ENCODE results near the gene TBC1D1.
"Not testable (repeated sequence)": the region's sequence is repeated elsewhere in the genome, so short reads cannot be mapped to it uniquely, and the experiment has no call there.

Gene TBC1D1

DNA sequence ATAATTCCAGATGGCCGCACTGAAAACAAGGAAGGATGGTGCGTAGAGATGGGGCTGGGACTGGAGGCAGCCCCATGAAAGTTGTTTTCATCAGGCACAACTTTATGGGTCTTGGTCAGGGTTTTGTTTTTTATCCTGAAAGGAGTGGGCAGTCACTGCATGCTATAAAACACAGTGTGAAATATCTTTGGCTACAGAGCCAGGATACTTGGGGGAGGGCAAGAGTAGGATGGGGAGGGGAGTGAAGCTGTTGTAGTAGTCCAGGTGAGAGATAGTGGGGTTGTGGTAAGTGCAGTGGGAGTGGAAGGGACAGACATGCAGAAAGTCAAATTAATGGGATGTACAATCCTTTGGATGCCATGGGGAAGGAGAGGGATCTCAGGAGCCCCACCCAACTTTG lies 125.8 kb downstream of the TBC1D1 start:
- H3K27me3 ChIP-seq (ENCODE audit: low read depth): no peaks in the 10 kb centered on the region
- no peak overlapping the region for H3K4me3 ChIP-seq
- H3K4me1 ChIP-seq: no peaks in the 10 kb centered on the region
- peaks cover 21% of the 10 kb centered on the region for H3K36me3 ChIP-seq (replicated peaks)
- no peak for DNase-seq (ENCODE audit: low spot score in 2 of 2)
- in situ Hi-C loops (cut with MboI; ENCODE audit: low sequenced_read_pairs): no loop called here
- no peaks in the 10 kb centered on the region for H3K9me3 ChIP-seq

- Histone ChIP-seq H3K4me3 (no peak overlapping the region), H3K36me3 (replicated peaks) (peaks cover 25% of the 10 kb centered on the region), H3K27me3 (ENCODE audit: low read depth) (no peaks in the 10 kb centered on the region), H3K9me3 (no peaks in the 10 kb centered on the region), H3K4me1 (no peaks in the 10 kb centered on the region)
- DNase-seq (ENCODE audit: low spot score in 2 of 2): no peak
- in situ Hi-C loops (cut with MboI; ENCODE audit: low sequenced_read_pairs): no loop called here
Observed at GRCh38 chr4:38017609-38018008, 126.7 kb downstream of the TBC1D1 start.

- H3K4me3 ChIP-seq: no peak overlapping the region
- H3K36me3 ChIP-seq (replicated peaks): peaks cover 22% of the 10 kb centered on the region
- no peaks in the 10 kb centered on the region for H3K4me1 ChIP-seq
- in situ Hi-C loops (cut with MboI; ENCODE audit: low sequenced_read_pairs): no loop called here
- H3K9me3 ChIP-seq: no peaks in the 10 kb centered on the region
- no peaks in the 10 kb centered on the region for H3K27me3 ChIP-seq (ENCODE audit: low read depth)
- no peak for DNase-seq (ENCODE audit: low spot score in 2 of 2)
Observed at GRCh38 chr4:38020386-38020785, 129.5 kb downstream of the TBC1D1 start.

- DNase-seq (ENCODE audit: low spot score in 2 of 2); H3K27me3 ChIP-seq (ENCODE audit: low read depth); in situ Hi-C loops (cut with MboI; ENCODE audit: low sequenced_read_pairs); H3K4me1 ChIP-seq; H3K9me3 ChIP-seq; H3K4me3 ChIP-seq: not testable (repeated sequence)
- H3K36me3 ChIP-seq (replicated peaks): peaks cover 21% of the 10 kb centered on the region
Observed at GRCh38 chr4:38020961-38021360, 130.1 kb downstream of the TBC1D1 start.

GRCh38 chr4:38021751-38022150 lies 130.9 kb downstream of the TBC1D1 start:
- Histone ChIP-seq H3K36me3 (replicated peaks) (peaks cover 19% of the 10 kb centered on the region), H3K4me3 (no peak overlapping the region), H3K9me3 (no peaks in the 10 kb centered on the region), H3K27me3 (ENCODE audit: low read depth) (no peaks in the 10 kb centered on the region), H3K4me1 (no peaks in the 10 kb centered on the region)
- in situ Hi-C loops (cut with MboI; ENCODE audit: low sequenced_read_pairs): no loop called here
- no peak for DNase-seq (ENCODE audit: low spot score in 2 of 2)

DNA sequence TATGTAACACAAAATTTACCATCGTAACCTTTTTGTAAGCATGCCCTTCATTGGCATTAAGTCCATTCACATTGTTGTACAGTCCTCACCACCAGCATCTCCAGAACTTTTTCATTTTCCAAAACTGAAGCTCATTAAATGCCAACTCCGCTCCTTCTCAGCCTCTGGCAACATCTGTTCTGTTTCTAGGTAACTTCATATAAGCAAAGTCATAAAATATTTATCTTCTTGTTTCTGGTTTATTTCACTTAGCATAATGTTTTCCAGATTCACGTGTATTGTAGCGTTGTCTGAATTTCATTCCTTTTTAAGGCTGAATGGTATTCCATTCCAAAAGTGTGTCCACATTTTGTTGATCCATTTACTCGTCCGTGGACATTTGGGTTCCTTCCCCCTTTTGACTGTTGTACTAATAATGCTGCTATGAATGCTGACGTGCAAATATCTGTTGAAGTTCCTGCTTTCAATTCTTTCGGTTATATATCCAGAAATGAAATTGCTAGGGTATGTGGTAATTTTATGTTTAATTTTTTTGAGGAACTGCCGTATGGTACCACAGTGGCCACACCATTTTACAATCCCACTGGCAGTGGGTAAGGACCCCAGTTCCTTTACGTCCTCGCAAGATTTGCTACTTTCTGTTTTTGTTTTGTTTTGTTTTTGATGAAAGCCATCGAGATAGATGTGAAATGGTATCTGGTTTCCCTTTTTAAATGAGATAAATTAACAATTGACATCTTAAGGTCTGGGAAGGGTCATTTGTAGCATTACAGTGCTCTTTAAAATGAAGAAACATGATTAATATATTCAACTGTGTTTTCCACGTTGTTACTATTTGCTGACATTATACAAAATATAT lies 132.7 kb downstream of the TBC1D1 start:
- DNase-seq (ENCODE audit: low spot score in 2 of 2): no peak
- Histone ChIP-seq H3K36me3 (replicated peaks) (peaks cover 30% of the 10 kb centered on the region), H3K4me3 (no peak overlapping the region), H3K27me3 (ENCODE audit: low read depth) (no peaks in the 10 kb centered on the region), H3K4me1 (no peaks in the 10 kb centered on the region), H3K9me3 (no peaks in the 10 kb centered on the region)
- in situ Hi-C loops (cut with MboI; ENCODE audit: low sequenced_read_pairs): no loop called here

DNA sequence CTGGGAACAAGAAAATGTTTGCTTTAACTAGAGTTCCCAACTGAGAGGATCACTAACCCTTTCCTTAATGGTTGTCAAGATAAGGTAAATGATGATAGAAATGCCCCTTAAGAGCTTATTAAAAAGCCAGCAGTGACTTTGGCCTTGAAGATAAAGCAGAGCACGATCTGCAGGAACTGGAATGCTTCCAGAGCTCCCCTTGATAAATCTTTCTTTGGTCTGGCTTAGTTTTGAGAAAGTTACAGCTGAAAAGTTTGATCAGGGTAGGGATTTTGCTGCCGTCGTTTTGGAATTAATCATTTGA lies 133.3 kb downstream of the TBC1D1 start:
- no peaks in the 10 kb centered on the region for H3K4me1 ChIP-seq
- H3K27me3 ChIP-seq (ENCODE audit: low read depth): no peaks in the 10 kb centered on the region
- no peak overlapping the region for H3K4me3 ChIP-seq
- DNase-seq (ENCODE audit: low spot score in 2 of 2): no peak
- in situ Hi-C loops (cut with MboI; ENCODE audit: low sequenced_read_pairs): no loop called here
- H3K9me3 ChIP-seq: no peaks in the 10 kb centered on the region
- peaks cover 34% of the 10 kb centered on the region for H3K36me3 ChIP-seq (replicated peaks)

DNA sequence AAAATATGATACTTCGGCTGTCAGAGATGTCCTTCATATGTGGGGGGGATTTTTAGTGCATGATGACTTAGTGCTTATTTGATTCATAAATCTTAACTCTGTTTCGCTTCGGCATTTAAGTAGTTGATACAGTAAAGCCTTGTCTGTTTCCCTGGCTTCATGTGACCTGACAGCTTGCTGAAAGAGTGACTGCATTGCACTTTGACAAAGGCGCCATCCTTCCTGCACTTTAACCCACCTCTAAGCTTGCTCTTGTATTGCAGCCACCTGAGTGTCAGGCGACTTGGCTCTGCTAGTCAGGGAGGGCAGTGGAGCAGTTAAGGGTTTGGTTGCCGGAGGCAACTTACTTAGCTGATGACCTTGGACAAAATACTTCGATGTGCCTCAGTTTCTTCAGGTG lies 134.8 kb downstream of the TBC1D1 start:
- no peak for DNase-seq (ENCODE audit: low spot score in 2 of 2)
- H3K4me3 ChIP-seq: no peak overlapping the region
- H3K36me3 ChIP-seq (replicated peaks): peaks cover 29% of the 10 kb centered on the region
- H3K9me3 ChIP-seq: no peaks in the 10 kb centered on the region
- no peaks in the 10 kb centered on the region for H3K4me1 ChIP-seq
- in situ Hi-C loops (cut with MboI; ENCODE audit: low sequenced_read_pairs): loop anchor here (25.0 kb wide), 1 partner anchor 413 kb away; no protein-coding TSS in a partner anchor
- no peaks in the 10 kb centered on the region for H3K27me3 ChIP-seq (ENCODE audit: low read depth)

- H3K27me3 ChIP-seq (ENCODE audit: low read depth): no peaks in the 10 kb centered on the region
- peaks cover 27% of the 10 kb centered on the region for H3K36me3 ChIP-seq (replicated peaks)
- no peaks in the 10 kb centered on the region for H3K9me3 ChIP-seq
- DNase-seq (ENCODE audit: low spot score in 2 of 2): no peak
- H3K4me3 ChIP-seq: no peak overlapping the region
- H3K4me1 ChIP-seq: no peaks in the 10 kb centered on the region
- in situ Hi-C loops (cut with MboI; ENCODE audit: low sequenced_read_pairs): loop anchor here (25.0 kb wide), 1 partner anchor 414 kb away; no protein-coding TSS in a partner anchor
Observed at GRCh38 chr4:38026158-38026740, 135.4 kb downstream of the TBC1D1 start.

- no peaks in the 10 kb centered on the region for H3K4me1 ChIP-seq
- DNase-seq (ENCODE audit: low spot score in 2 of 2): no peak
- in situ Hi-C loops (cut with MboI; ENCODE audit: low sequenced_read_pairs): loop anchor here (10.0 to 25.0 kb wide), 2 partner anchors 225 to 418 kb away; no protein-coding TSS in a partner anchor
- H3K9me3 ChIP-seq: no peaks in the 10 kb centered on the region
- H3K36me3 ChIP-seq (replicated peaks): peaks cover 20% of the 10 kb centered on the region
- no peak overlapping the region for H3K4me3 ChIP-seq
- no peaks in the 10 kb centered on the region for H3K27me3 ChIP-seq (ENCODE audit: low read depth)
Observed at GRCh38 chr4:38030023-38030422, 139.1 kb downstream of the TBC1D1 start.

GRCh38 chr4:38034986-38035882 lies 144.3 kb downstream of the TBC1D1 start:
- Histone ChIP-seq H3K4me3 (no peak overlapping the region), H3K4me1 (peaks cover 7% of the 10 kb centered on the region), H3K9me3 (no peaks in the 10 kb centered on the region), H3K36me3 (replicated peaks) (peaks cover 16% of the 10 kb centered on the region; the same call in 1 of the 2 replicates), H3K27me3 (ENCODE audit: low read depth) (no peaks in the 10 kb centered on the region)
- in situ Hi-C loops (cut with MboI; ENCODE audit: low sequenced_read_pairs): loop anchor here (10.0 to 25.0 kb wide), 2 partner anchors 230 to 423 kb away; no protein-coding TSS in a partner anchor
- peak; percentile 65 to 68 for DNase-seq (ENCODE audit: low spot score in 2 of 2)

DNA sequence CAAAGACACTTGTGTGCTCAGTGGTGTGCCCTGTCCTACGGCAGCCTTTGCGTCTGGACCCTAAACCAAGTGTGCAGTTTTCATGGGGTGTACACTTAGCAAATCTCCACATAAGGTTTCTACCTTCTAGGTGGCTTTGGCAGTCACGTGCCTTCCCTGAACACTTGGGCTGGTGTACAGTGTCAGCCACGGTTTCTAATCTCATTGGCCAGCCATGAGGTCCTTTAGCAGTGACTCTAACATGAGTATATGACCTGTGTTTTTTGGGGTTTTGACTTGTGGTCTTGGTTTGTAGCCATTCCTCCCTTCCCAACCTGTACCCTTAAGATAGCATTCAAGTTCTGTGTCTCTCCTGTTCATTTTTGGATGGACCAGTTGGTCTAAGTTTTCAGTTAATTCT lies 145.7 kb downstream of the TBC1D1 start:
- Histone ChIP-seq H3K27me3 (ENCODE audit: low read depth) (no peaks in the 10 kb centered on the region), H3K4me1 (peaks cover 18% of the 10 kb centered on the region), H3K9me3 (no peaks in the 10 kb centered on the region), H3K4me3 (no peak overlapping the region), H3K36me3 (replicated peaks) (peaks cover 14% of the 10 kb centered on the region; the same call in 1 of the 2 replicates)
- DNase-seq (ENCODE audit: low spot score in 2 of 2): no peak
- in situ Hi-C loops (cut with MboI; ENCODE audit: low sequenced_read_pairs): loop anchor here (10.0 to 25.0 kb wide), 2 partner anchors 232 to 424 kb away; no protein-coding TSS in a partner anchor

DNA sequence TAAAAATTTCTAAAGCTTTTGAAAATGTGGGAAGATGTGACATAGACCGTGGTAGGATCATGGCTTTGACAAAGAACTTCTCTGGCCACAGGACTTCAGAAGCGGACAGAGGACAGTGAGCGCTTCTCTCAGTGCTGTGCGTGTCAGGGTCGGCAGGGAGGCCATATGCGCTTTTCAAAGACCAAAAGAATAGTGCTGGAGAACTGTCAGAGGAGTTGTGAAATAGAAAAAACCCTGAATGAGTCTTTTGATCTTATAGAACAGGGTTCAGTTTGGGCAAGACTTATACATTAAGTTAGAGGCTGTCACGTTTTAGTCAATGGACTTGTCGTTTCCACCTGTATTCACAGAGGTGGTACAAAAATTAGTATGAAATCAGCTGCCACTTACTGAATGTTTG lies 146.7 kb downstream of the TBC1D1 start:
- H3K36me3 ChIP-seq (replicated peaks): peaks cover 18% of the 10 kb centered on the region; the same call in 1 of the 2 replicates
- no peak overlapping the region for H3K4me3 ChIP-seq
- no peaks in the 10 kb centered on the region for H3K9me3 ChIP-seq
- no peaks in the 10 kb centered on the region for H3K27me3 ChIP-seq (ENCODE audit: low read depth)
- peaks cover 18% of the 10 kb centered on the region for H3K4me1 ChIP-seq
- DNase-seq (ENCODE audit: low spot score in 2 of 2): no peak
- in situ Hi-C loops (cut with MboI; ENCODE audit: low sequenced_read_pairs): loop anchor here (10.0 to 25.0 kb wide), 2 partner anchors 233 to 425 kb away; no protein-coding TSS in a partner anchor

All from HAP-1 (cell line).